GM21576 (cell line): ENCODE data around the gene TIMM17B.

Experiments
- ATAC-seq: cut with Tn5 transposase; IDR thresholded peaks from one replicate; pipeline ENCODE4 v1.9.1; 2021; ENCODE audit warnings: mild to moderate bottlenecking, moderate library complexity; ENCODE audit not compliant: unreplicated experiment

Gene TIMM17B

DNA sequence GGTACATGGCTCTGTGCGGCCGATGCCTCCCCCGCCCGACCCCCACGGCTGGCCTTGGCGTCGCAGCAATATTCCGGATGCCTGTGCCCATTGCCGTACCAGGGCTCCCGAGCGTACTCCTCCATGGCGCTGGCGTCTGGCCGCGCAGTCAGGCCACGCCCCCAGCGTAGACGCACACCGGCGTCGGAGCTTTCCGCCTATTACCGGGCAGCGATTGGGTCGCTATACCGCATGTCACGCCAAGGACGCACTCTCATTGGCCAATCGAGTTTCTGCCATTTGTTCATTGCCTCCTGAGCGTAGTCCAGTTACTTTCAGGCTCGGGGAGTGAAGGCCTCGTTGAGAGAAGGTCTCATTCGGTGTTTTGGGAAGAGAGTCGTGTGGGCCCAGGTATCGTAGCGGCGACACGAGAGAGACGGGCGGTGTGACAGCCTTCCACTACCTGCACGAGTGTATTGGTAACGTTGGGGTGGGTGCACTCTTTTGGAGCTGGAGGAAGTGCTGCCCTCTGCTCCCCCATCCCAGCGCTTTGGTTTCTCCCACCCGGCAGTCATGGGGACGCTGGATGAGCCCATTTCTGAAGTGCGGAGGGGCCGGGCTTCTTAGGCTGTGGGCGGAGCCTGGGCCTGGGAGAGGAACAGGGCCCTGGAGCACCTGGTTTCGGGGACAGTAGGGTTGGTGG is at the start of gene TIMM17B, which contains the start of gene PQBP1:
TSS of gene TIMM17B (minus strand) at position 144 of the 682 bp plus-strand sequence. CDS start at position 125, 19 bp downstream.
TSS of gene PQBP1 (plus strand) at position 306 of the 682 bp plus-strand sequence. CDS start 580 bp downstream, outside the sequence.
- ATAC-seq: peak; percentile 82

DNA sequence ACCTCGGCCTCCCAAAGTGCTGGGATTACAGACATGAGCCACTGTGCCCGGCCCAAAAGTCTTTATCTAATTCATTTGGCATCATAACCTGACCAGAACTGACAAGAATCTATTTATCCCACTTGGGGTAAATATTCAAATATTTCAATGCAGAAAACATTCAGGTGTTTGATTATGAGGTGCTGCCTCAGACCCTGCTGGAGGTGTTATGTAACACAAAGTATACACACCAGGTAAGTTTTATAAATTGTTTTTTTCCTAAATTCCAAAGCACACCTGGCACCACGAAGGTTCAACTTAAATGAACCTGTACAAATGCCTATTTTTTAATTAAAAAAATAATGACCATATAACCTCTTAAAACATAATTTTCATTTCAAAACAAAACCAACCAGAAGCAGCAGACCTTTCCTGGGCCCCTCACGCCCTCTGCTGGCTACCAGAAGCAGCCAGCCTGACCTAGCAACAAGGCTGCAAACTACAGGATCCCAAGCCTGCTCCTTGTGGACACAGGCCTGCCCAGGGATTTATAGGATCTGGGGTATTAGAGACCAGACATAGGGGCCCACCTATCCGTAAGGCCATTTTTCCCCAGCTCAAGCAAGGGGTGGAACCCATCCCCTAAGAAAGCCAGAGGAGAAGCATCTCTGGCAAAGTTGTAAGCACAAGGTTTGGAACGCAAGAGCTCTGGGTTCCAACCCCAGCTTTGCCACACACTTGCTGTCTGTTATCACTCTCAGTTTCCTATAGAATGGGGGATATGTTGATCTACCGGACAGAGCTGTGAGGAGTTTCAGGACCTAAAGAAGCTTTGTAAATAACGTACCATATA is 48.2 kb upstream of the TIMM17B start:
- ATAC-seq: peak; percentile 56

DNA sequence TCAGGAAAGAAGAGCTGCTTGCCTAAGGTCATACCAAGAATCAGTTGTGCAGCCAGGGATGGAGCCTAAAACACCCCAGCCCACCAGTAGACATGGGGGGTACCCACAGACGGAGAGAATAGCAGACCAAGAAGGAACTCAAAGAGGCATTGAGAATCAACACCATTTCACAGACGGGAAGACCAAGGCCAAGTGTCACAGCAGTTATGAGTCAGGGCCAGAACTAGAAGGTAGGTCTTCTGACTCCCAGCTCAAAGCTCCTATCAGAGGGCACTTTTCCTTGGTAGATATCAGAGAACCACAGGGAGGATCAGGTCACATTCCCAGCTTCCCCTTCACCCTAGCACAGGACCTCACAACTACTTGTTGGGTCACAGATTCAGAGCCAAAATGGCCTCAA is 45.3 kb upstream of the TIMM17B start:
- no peak for ATAC-seq

DNA sequence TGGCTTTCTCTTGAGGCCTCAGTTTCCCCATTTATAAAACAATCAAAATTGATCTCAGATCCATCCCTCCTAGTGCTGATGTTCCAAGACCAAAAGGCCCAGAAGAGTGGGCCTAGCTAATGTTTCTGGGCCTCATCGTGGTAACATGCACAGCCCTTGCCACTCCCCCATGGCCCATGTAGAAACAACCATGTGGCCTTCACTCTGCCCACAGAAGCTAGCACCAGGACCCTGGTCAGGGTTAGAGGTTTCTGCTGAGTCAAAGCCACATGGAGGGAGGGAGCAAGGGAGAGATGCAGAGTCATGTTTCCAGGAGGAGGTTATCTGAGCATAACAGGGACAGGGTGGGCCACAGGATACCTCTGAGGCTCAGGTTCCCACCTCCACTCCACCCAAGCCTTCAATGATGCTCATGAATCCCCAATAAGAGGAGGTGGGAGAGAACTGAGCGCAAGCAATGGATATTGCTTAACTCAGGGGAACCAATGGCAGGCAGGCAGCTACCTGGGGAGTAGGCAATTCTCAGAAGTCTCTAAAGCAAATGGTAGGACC is 42.9 kb upstream of the TIMM17B start:
- ATAC-seq: no peak

DNA sequence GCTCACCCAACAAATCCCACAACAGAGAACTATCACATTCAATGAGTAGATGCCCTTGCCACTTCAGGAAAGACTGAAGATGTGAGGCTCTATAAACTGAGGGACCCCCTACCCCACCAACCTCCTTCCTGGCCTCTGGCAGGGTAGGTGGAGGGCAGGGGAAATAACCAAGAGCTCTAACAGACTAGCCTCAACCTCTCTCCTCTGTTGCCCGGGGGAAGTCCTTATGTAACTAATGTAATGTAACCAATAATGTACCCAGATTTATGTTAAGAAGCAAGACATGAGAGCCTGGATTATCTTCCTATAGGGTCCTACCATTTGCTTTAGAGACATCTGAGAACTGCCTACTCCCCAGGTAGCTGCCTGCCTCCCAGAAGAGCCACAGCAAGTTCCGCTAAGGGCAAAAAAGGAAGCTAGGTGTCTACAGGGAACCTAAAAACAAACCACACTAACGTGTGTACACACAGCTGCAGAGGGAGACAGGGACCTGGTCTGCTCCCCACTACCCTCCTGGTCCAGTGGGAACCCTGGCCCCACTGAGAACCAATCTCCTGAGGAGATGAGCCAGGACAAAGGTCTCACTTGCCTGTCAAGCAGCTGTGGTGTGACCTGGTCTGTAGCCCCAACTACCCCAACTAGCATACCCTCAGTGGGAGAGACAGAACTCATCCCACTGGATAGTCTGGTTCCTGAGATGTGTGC is 42.1 kb upstream of the TIMM17B start:
- ATAC-seq: no peak

DNA sequence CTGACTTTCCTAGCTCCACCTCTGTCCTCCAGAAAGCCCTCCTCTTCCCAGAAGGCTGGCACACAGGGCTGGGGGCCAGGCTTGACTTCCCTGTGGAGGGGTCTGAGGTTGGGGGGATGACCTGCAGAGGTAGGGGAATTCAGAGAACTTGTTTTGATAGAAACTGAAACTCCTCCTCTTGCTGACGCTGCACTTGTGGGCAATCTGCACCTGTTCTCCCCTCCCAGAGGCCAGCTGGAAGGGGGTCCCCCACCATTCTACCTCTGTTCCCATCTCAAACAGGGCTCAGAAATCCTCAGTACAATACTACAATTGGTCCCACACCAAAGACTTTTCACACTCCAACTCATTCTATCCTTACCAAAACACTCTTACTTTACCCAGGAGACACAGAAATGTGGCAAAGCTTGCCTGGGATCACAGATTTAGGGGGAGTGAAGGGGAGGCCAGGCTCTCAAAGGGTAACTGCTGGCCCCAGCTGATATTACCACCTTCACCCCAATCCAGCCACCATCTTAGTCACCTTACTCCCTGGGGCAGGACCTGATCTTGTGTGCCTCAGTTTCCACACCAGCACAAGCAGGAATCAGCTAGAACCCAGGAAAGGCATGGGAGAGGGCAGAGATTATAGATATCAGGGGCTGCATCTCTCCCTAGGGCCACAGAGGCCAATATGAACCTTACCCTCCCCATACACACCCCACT is 41.3 kb upstream of the TIMM17B start:
- ATAC-seq: peak; percentile 54

DNA sequence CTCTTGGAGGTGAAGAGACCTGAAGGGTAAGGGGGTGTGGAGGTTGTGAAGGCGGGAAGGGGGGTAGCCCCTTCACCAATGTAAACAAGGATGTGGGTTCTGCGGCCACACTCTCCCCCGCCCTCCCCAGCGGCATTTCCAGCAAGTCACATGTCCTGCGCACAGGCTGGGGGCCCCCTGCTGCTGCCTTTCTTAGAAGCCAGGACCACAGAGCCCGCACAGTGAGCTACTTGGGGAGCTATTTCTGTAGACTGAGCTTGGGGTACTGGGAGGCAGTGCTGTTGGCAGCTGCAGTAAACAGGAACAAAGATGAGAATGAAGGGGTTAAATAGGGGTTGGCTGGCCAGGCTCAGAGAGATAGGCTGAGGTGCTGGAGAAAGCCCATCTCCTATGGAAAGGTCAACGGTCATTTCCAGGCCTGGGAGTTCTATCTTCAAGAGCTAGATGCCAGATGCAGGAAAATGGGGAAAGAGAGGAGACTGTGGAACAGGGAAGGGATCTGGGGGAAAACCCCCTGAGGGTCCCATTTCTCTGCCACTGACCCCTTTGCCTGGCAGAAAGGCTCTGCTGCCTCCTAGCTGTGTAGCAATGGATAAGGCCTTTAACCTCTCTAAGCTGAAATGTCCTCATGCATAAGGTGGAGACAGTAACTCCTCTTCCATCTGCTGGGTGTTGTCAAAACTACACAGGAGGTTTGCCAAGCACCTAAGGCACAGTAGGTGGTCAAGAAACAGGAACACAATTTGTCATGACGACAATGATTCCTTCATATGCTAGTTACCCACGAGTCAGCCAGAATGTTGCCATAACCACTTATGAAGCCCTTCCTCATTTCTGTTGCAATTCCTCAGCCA is 39.7 kb upstream of the TIMM17B start:
- peak; percentile 57 for ATAC-seq

DNA sequence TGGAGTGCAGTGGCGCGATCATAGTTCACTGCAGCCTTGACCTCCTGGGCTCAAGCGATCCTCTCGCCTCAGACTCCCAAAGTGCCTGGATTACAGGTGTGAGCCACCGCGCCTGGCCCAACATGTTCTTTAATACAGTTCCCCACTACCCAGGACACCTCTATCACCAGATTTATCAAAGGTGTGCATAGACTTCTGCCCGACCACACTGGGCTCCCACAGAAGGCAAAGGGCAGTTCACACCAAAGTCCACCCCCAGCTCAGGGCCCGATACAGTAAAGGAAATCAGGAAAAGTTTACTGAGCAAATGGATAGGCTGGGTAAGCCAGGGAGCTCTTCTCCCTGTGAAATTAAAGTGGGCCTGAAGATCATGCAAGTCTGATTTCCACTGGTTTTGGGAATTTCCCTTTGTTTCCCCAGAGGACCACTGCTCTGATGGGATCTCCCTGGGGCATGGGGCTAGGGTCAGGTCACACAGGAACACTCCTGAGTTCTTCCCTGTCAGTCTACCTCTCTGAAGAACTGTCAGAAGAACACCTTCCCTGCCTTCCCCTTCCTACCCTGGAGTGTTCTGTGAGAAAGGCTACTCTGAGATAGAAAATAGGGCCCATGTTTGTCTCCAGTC is 39.0 kb upstream of the TIMM17B start:
- no peak for ATAC-seq

DNA sequence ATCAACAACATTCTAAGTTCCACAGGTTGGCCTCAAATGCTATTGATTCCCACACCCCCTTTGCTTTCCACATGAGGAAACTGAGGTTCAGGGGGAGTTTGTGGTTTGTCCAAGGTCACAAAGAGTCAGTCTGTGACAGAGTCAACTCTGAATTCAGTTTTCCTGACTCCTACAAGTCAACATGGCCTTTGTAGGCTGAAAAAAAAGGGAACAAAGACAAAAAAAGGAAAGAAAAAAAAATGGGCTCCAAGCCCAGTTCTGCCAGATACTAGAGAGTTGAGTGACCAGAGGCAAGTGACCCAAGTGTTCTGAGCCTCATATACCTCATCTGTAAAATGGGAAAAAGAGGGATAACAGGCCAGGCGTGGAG is 37.7 kb upstream of the TIMM17B start:
- ATAC-seq: no peak

DNA sequence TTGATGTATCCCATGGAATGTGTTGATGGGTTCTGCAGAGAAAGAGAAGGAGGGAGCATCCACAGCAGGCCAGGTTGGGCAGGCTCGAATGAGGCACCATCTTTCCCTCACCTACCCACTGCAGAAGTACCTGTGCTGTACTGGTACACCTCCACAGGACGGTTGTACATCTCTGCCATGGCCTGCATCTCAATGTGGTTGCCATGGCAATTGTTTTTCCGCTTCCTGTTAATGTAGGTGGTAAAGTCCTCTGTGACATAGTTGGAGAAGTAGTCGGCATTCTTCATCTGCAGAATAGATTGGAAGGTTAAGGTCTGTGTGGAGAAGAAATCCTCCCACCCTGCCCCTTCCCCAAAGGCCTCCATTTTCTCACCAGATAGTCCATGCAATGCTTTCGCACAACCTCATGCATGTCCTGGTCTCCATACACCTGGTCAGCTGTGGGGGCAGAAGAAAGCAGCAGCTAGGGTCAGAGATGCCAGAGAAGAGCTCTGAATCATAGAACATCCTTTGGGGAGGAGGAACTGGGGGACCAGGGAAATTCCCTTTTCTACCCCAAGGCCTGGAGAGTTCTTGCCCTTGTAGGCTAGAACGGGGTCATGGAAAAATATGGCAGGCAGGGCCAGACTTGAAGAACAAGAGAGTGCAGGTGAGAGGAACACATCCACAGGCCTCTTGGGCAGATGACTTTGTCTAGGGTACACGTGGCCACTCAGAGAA is 37.2 kb upstream of the TIMM17B start:
- no peak for ATAC-seq

DNA sequence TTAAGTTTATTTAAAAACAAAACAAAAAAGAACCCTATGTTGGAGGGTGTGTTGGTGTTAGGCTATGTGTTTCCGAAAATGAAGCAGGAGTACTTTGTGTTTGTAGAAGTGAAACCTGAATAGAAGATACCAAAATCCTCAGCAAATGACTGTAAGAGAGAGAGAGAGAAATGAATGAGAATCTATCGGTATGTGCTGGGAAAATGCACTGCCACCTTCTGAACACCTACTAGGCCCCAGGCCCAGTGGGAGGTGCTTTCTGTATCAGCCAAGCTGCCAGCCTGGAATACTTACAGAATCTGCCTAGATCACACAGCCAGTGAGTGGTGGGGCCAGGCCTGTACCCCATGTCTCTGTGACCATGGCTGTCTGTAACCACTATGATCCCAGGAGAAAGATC is 36.2 kb upstream of the TIMM17B start:
- ATAC-seq: no peak

DNA sequence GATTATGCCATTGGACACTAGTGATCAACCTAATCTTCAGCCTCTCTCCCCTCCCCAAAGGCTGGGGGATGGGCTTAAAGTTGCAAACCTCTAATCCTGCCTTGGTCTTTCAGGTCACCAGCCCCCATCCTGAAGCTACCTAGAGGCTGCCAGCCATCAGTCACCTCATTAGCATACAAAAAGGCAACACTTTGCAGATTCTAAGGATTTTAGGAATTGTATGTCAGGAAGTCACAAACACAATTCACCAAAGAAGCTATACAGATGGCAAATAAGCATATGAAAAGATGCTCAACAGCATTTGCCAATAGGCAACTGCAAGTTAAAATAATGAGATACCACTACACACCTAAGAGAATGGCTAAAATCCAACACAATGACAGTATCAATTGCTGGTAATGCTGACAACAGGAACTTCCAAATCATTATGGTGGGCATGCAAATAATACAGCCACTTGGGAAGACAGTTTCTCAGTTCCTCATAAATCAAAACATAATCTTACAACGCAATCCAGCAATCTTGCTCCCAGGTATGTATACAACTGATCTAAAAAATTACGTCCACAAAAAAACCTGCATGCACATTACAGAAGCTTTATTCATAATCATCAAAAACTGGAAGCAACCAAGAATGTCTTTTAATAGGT is 30.3 kb upstream of the TIMM17B start:
- no peak for ATAC-seq

DNA sequence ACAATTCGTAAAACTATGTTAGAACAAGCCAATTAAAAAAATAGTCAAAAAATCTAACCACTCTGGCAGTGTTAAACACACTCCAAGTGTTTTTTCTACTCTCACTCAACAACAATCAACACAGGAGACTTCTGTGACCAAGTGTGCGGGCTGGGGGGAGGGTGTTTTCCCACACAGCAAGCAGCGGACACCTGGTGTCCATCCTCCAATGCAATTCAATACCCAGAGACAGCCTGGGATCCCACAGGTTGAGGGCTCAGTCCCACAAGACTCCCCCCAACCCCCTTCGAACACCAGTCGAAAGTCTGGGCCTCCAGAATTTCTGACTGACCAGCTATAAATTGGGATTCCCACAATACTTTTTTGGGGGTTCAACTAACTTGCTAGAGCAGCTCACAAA is 29.6 kb upstream of the TIMM17B start:
- ATAC-seq: no peak

DNA sequence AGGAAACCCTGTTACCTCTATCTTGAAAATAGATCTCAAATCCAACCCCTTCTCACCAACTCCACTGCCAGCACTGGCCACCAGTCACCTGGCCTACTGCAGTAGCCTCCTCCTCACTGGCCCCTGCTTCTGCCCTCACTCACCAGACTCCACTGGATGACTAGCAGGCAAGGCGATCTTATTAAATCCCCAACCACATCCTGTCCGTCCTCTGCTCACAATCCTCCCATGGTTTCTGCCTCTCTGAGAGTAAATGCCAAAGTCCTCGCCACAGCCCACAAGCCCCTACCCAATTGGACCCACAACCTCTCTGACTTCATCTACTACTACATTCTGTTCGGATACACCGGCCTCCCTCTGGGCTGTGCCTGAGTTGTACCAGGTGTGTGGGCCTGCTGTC is 26.7 kb upstream of the TIMM17B start:
- ATAC-seq: no peak

DNA sequence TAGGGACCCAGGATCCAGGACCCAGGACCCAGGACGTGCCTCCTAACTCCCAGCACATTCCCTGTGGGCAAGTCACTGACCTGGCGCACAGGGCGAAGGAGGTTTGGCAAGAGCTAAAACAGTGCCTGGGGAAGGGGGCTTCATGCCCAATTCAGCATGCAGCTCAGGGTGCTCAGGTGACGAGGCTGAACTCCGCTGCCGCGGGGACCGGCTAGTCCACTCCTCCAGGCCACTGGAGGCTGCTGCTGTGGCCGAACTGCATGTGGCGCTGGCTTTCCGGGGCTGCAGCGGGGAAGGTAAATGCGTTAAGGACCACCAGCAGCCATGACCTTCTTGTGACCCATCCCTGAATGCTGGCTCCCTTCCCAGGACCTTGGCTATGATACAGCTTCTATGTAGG is 26.2 kb upstream of the TIMM17B start:
- no peak for ATAC-seq

DNA sequence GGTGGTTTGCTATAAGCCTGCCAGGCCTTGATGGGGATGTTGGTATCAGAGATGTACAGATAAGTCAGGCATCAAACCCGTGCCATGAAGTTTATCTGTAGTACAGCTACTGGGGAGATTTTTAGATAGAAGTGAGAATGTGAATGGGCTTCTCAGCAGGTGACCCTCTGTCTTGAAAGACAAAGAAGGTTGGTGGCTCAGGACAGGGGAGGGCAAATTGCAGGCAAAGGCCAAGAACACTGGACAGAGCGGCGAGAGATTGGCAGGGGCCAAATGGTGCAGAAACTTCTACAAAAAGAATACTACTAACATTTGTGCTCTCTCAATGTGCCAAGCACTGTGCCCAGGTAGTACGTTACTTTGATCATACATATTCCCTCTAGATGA is 23.1 kb upstream of the TIMM17B start:
- no peak for ATAC-seq

DNA sequence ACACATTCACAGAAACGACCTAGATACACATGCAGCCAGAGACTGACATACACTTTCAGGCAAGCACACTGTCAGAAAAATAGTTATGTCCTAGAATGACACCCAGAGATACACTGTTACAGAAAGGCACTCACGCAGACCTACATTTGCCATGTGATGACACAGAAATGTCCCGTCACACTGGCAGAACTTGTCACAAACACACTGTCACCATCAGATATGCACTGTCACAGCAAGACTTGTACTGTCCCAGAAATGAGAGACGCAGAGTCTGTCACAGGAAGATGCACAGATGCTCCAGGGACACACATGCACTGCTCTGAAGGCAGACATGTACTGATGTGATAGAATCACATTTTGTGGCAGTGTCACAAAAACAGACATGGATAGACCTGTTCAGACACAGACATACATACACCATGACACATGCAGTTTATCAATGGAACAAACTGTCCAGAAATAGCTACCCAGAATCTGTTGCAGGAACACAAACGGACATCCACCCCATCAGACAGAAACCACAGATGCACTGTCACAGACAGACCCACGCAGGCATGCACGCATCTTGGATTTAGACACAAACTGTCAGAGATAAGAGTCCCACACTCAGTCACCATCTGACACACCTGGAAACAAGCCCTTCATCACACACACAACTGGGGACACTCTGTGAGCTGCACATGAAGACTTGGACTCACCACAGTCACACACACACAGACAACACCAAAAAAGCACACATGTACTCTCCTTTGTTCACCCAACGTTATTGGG is 22.6 kb upstream of the TIMM17B start:
- no peak for ATAC-seq
